ENCODE measurements around the gene GRAMD2A.

The GRAMD2A gene

GRCh38 chr15:72168808-72169190 lies 28.8 kb downstream of the GRAMD2A start:
- no peak overlapping the region for H3K4me3 ChIP-seq (replicated peaks in 1 of 2; ENCODE audit: low read depth in 2 of 2, low read length in 2 of 2)
- peak in 1 of 2 donors; percentile 37 for DNase-seq (ENCODE audit: low read depth in 2 of 2)
- no peak for TF ChIP-seq CTCF (IDR thresholded peaks at IDR 0.05; ENCODE audit: low read depth, low read length)

GRCh38 chr15:72168131-72168807 lies 29.3 kb downstream of the GRAMD2A start:
- H3K4me3 ChIP-seq (replicated peaks in 1 of 2; ENCODE audit: low read depth in 2 of 2, low read length in 2 of 2), result no peak overlapping the region
- peak; percentile 8 to 62 for DNase-seq (ENCODE audit: low read depth in 2 of 2)
- TF ChIP-seq CTCF (IDR thresholded peaks at IDR 0.05; ENCODE audit: low read depth, low read length), result no peak

- H3K4me3 ChIP-seq (replicated peaks in 1 of 2; ENCODE audit: low read depth in 2 of 2, low read length in 2 of 2), result no peak overlapping the region
- no peak for TF ChIP-seq CTCF (IDR thresholded peaks at IDR 0.05; ENCODE audit: low read depth, low read length)
- no peak for DNase-seq (ENCODE audit: low read depth in 2 of 2)
Observed at GRCh38 chr15:72167445-72167844, 30.1 kb downstream of the GRAMD2A start.

- DNase-seq (ENCODE audit: low read depth in 2 of 2), result no peak
- no peak for TF ChIP-seq CTCF (IDR thresholded peaks at IDR 0.05; ENCODE audit: low read depth, low read length)
- H3K4me3 ChIP-seq (replicated peaks in 1 of 2; ENCODE audit: low read depth in 2 of 2, low read length in 2 of 2), result no peak overlapping the region
Observed at GRCh38 chr15:72166716-72167417, 30.7 kb downstream of the GRAMD2A start.

GRCh38 chr15:72163719-72164118 lies 33.9 kb downstream of the GRAMD2A start:
- DNase-seq (ENCODE audit: low read depth in 2 of 2), result no peak
- no peak for TF ChIP-seq CTCF (IDR thresholded peaks at IDR 0.05; ENCODE audit: low read depth, low read length)
- no peak overlapping the region for H3K4me3 ChIP-seq (replicated peaks in 1 of 2; ENCODE audit: low read depth in 2 of 2, low read length in 2 of 2)

GRCh38 chr15:72162569-72162968 lies 35.0 kb downstream of the GRAMD2A start:
- TF ChIP-seq CTCF (IDR thresholded peaks at IDR 0.05; ENCODE audit: low read depth, low read length), result no peak
- no peak overlapping the region for H3K4me3 ChIP-seq (replicated peaks in 1 of 2; ENCODE audit: low read depth in 2 of 2, low read length in 2 of 2)
- no peak for DNase-seq (ENCODE audit: low read depth in 2 of 2)

Measured in cardiac fibroblast (primary cell).